Tibial nerve (tissue), 4 donors: ENCODE results near the gene ACTR6. TPM values are rescaled to one million over a fixed set of nuclear protein-coding genes. Genes with fewer than 3 reads are reported as not detected.

ENCODE experiments used
- DNase-seq, 2 donors: peaks; one replicate each; pipeline ENCODE4 v3.0.0-alpha.2; 2019; ENCODE audit warnings: low spot score in 2 of 2
- H3K27ac ChIP-seq, 4 donors: fragments of 200-600 bp; sonication (generic) in 3 of 4; one replicate each; pipeline ENCODE4 v1.5.1; 2017 to 2019; ENCODE audit warnings: mild to moderate bottlenecking in 1 of 4
- H3K27me3 ChIP-seq, 2 donors: fragments of 200-600 bp; sonication (generic) in 1 of 2; one replicate each; pipeline versions ENCODE4 v1.5.1 to v1.6.0; 2017 to 2019
- H3K36me3 ChIP-seq, 3 donors: fragments of 200-600 bp; sonication (generic); one replicate each; pipeline ENCODE4 v1.5.1; 2018 to 2019
- H3K4me1 ChIP-seq, 4 donors: fragments of 200-600 bp; sonication (generic) in 3 of 4; one replicate each; pipeline ENCODE4 v1.5.1; 2017 to 2019
- H3K4me3 ChIP-seq, 4 donors: fragments of 200-600 bp; sonication (generic) in 3 of 4; one replicate each; pipeline ENCODE4 v1.5.1; 2017 to 2019; ENCODE audit warnings: mild to moderate bottlenecking in 1 of 4, moderate library complexity in 1 of 4
- H3K9me3 ChIP-seq, 4 donors: fragments of 200-600 bp; sonication (generic) in 3 of 4; one replicate each; pipeline ENCODE4 v1.5.1; 2017 to 2019
- CTCF ChIP-seq, 5 experiments: fragments of 200-600 bp in 3 of 5; fragments of 450-650 bp in 2 of 5; sonication (generic) in 3 of 5; IDR thresholded peaks; one replicate each; pipeline ENCODE4 v1.5.1; 2016 to 2019; ENCODE audit warnings: antibody characterized with exemption in 5 of 5, mild to moderate bottlenecking in 3 of 5, moderate library complexity in 2 of 5
- EP300 ChIP-seq, 2 donors: sonication (generic); formaldehyde crosslinking; IDR thresholded peaks; one replicate each; pipeline ENCODE4 v1.6.1; 2017; ENCODE audit warnings: antibody characterized with exemption in 2 of 2, mild to moderate bottlenecking in 1 of 2
- POLR2A ChIP-seq, 2 donors: fragments of 450-650 bp; IDR thresholded peaks; one replicate each; pipeline ENCODE4 v1.6.1; 2017; ENCODE audit warnings: antibody characterized with exemption in 2 of 2, mild to moderate bottlenecking in 2 of 2, moderate library complexity in 2 of 2
- WGBS, 2 donors: methylation state at CpG; one replicate each; pipeline ENCODE4 v1.1.5; 2018; 5-methylcytosine and 5-hydroxymethylcytosine counted together
- total RNA-seq, 4 donors: library from RNA; depleted of rRNA; stranded (reverse); fragments of >200 nt; gene quantifications; one replicate each; pipeline ENCODE4 v1.1.0, GENCODE V29; 2016

The ACTR6 gene
- total RNA-seq, 4 donors from 2014 or later = 11.1 to 19.5 (median 15.5) TPM

DNA sequence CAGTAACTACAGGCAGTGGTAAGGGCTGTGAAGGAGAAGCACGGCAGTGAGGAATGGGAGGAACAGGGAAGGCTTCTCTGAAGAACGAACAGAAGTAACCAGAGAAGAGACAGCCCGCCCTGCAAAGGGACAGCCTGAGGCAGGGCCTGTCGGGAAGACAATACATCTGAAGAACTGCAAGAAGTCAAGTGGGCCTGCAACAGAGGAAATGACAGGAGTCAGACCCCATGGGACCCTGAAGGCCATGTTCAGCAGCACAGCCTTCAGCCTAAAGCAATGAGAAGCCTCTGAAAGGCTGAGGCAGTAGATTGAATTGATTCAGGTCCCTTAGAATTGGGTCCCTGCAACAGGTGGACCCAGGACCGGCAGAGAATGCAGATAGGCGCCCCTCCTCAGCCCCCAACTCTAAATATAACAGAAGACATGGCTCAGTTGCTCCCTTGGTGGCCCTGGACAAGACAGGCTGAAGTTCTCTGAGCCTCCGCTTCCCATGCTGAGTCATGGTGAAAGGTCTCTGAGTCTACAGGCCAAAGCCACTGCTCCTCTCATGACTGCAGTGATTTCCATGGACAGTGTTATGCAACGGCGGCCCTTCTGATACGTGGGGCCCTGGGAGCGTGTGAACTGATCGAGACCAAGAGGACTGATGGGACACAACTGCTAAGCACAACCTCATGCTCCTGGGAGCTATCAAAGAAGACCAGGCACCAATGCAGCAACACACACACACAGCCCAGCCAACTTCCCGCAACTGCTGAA is 10.8 kb upstream of the ACTR6 start:
- no peak overlapping the region for H3K27ac ChIP-seq
- TF ChIP-seq POLR2A (IDR thresholded peaks at IDR 0.05) (no peak), EP300 (IDR thresholded peaks at IDR 0.05) (no peak), CTCF (IDR thresholded peaks at IDR 0.05) (no peak)
- 85 to 86% methylated on average over 13 of the region's 13 CpGs for WGBS, 2 donors

DNA sequence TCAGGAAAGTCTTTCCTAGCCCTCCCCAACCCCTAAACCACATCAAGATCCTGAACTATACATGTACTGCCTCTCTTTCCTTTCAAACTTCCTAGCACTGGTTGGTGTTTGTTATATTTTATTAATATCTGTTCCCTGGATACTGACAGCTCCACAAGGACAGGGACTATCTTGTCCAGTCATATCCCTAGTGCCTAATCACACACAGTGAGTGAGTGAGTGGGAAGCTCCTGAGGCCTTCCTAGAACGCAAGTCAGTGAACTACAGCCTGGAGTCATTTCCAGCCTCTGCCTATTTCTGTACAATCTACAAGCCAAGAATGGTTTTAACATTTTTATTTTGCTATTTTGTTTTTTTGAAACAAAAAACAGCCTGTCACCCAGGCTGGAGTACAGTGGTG is 7.5 kb upstream of the ACTR6 start:
- Histone ChIP-seq H3K4me3 (no peak overlapping the region), H3K27me3 (no peaks in the 10 kb centered on the region), H3K9me3 (no peaks in the 10 kb centered on the region), H3K27ac (no peak overlapping the region), H3K36me3 (peaks cover 0 to 5% (median 0%) of the 10 kb centered on the region in 3 donors), H3K4me1 (no peaks in the 10 kb centered on the region)
- DNase-seq = no peak
- 88 to 96% methylated on average over 1 of the region's 1 CpG for WGBS, 2 donors
- TF ChIP-seq EP300 (IDR thresholded peaks at IDR 0.05) (no peak), POLR2A (IDR thresholded peaks at IDR 0.05) (no peak), CTCF (IDR thresholded peaks at IDR 0.05) (no peak)

More for the DNA sequence above, 10.8 kb upstream of the ACTR6 start:
- Histone ChIP-seq H3K4me1 (peaks cover 0 to 18% (median 0%) of the 10 kb centered on the region in 4 donors), H3K27me3 (no peaks in the 10 kb centered on the region), H3K4me3 (no peak overlapping the region), H3K36me3 (peaks cover 0 to 5% (median 0%) of the 10 kb centered on the region in 3 donors), H3K9me3 (no peaks in the 10 kb centered on the region)
- DNase-seq = no peak

GRCh38 chr12:100197486-100197885 is 3.1 kb upstream of the ACTR6 start:
- Histone ChIP-seq H3K27ac (no peak overlapping the region), H3K27me3 (no peaks in the 10 kb centered on the region), H3K4me3 (no peak overlapping the region), H3K9me3 (no peaks in the 10 kb centered on the region), H3K4me1 (peaks cover 0 to 26% (median 11%) of the 10 kb centered on the region in 4 donors), H3K36me3 (peaks cover 0 to 5% (median 0%) of the 10 kb centered on the region in 3 donors)
- no peak for DNase-seq
- TF ChIP-seq EP300 (IDR thresholded peaks at IDR 0.05) (no peak), CTCF (IDR thresholded peaks at IDR 0.05) (no peak), POLR2A (IDR thresholded peaks at IDR 0.05) (no peak)
- 90 to 95% methylated on average over 4 of the region's 4 CpGs for WGBS, 2 donors

DNA sequence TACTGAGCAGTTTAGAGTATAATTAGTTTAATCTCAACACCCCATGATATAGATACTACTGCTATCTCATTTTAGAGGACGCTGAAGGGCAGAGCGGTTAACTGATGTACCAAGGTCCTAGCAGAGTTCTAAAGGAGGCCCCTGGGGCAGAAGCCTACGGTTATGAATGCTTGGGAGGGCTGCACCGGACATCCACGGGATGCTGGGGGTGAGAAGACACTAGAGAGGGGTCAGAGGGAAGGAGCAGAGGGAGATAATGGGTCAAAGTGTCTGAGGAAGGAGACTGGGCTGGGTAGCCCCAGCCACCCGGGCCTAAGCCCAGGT is 1.6 kb upstream of the ACTR6 start:
- Histone ChIP-seq H3K36me3 (peaks cover 0 to 5% (median 0%) of the 10 kb centered on the region in 3 donors), H3K4me1 (peaks cover 0 to 30% (median 11%) of the 10 kb centered on the region in 4 donors), H3K27me3 (no peaks in the 10 kb centered on the region), H3K9me3 (no peaks in the 10 kb centered on the region), H3K4me3 (peak overlapping the region; percentile 62 to 80 (median 69)), H3K27ac (peak overlapping the region in 3 of 4 donors; percentile 78 to 80 (median 80))
- no peak for TF ChIP-seq CTCF (IDR thresholded peaks at IDR 0.05)
- TF ChIP-seq EP300 (IDR thresholded peaks at IDR 0.05) = no peak
- no peak for TF ChIP-seq POLR2A (IDR thresholded peaks at IDR 0.05)
- WGBS, 2 donors = 44 to 47% methylated on average over 6 of the region's 6 CpGs
- DNase-seq = no peak

- Histone ChIP-seq H3K9me3 (no peaks in the 10 kb centered on the region), H3K36me3 (peaks cover 0 to 6% (median 0%) of the 10 kb centered on the region in 3 donors), H3K4me1 (peaks cover 0 to 35% (median 11%) of the 10 kb centered on the region in 4 donors), H3K27ac (peak overlapping the region; percentile 28 to 80 (median 79)), H3K4me3 (peak overlapping the region; percentile 62 to 80 (median 69)), H3K27me3 (no peaks in the 10 kb centered on the region)
- no peak for DNase-seq
- 4 to 5% methylated on average over 42 to 51 of the region's 79 CpGs for WGBS, 2 donors
- no peak for TF ChIP-seq CTCF (IDR thresholded peaks at IDR 0.05)
Observed at GRCh38 chr12:100199347-100200149, 1.1 kb upstream of the ACTR6 start.
